Urothelium cell line (cell line): ENCODE measurements around the gene NACC2.
A peak's percentile ranks its signal among the peaks of the same experiment; 100 is the strongest.

ENCODE experiments used
- DNase-seq: peaks from one replicate; pipeline ENCODE4 v3.0.0; 2011; ENCODE audit warnings: low spot score, mixed read lengths
- FAIRE-seq: peaks from 2 replicates; lab custom pipeline; 2011; peaks lifted over from hg19 to GRCh38; lab: Jason Lieb, UNC

The NACC2 gene

GRCh38 chr9:136015656-136016571 is 79.2 kb downstream of the NACC2 start:
- no peak for DNase-seq
- FAIRE-seq, result no peak

DNA sequence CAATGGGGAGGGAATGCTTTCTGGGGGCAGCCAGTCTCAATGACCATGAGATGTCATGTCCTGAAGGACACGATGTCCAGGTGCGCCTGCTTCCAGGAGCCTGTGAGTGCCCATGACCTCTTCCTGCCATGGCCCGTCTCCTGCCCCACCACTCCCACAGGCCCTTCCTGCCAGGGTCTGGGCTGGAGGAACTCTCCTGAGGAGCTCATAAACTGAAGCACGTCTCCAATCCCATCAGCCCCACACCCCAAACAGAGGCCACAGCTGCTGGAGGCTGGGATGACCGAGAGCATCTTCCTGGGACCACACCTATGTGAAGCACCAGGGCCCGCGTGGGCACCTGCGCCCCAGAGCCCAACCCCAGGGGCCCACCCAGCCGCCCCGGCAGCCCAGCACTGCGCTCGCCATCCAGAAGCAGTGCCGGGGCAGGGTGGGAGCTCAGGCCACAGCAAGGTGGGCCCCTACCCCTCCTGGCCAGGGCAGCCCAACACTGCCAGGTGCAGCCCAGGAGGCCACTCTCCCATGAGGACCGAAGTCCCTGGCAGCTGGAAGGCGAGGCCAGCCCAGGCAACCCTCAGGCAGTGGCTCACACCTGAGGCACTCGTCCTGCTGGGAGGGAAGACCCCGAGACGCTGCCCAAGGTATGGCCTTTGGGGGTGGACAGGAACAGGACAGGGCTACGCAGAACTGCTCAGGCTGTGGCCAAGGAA is 80.0 kb downstream of the NACC2 start:
- FAIRE-seq (no peak), DNase-seq (no peak)

- no peak for FAIRE-seq
Observed at GRCh38 chr9:136014147-136014923, 80.8 kb downstream of the NACC2 start.

GRCh38 chr9:136013524-136014034 is 81.5 kb downstream of the NACC2 start:
- FAIRE-seq (no peak), DNase-seq (no peak)

More at GRCh38 chr9:136014147-136014923, 80.8 kb downstream of the NACC2 start:
- no peak for DNase-seq

DNA sequence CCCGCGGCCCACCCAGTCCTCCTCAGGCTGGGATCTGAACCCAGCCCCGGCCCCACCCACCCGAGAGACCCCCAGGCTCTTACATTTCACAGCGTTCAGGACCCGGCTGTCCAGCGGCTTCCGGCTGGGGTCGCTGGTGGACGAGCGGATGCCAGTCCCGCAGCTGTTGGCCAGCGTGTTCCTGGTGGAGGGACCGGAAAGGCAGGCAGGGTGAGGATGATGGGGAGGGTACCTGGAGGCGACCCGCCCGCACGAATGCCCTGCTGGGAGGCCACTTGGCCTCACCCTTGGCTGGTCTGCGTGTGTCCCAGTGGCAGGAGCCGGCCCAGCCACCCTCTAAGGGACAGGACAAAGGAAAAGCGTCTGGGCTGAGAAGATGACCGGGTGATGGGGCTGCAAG is 82.0 kb downstream of the NACC2 start:
- no peak for FAIRE-seq
- no peak for DNase-seq

GRCh38 chr9:136012651-136013050 is 82.4 kb downstream of the NACC2 start:
- DNase-seq (no peak), FAIRE-seq (no peak)

GRCh38 chr9:136011703-136012496 is 83.2 kb downstream of the NACC2 start:
- FAIRE-seq, result no peak
- DNase-seq, result no peak

- FAIRE-seq, result no peak
- no peak for DNase-seq
Observed at GRCh38 chr9:136011376-136011702, 83.8 kb downstream of the NACC2 start.

- no peak for FAIRE-seq
- DNase-seq, result no peak
Observed at GRCh38 chr9:136010615-136011361, 84.3 kb downstream of the NACC2 start.

GRCh38 chr9:136010176-136010575 is 84.9 kb downstream of the NACC2 start:
- FAIRE-seq (no peak), DNase-seq (no peak)

GRCh38 chr9:136009516-136009915 is 85.6 kb downstream of the NACC2 start:
- FAIRE-seq (no peak), DNase-seq (no peak)

DNA sequence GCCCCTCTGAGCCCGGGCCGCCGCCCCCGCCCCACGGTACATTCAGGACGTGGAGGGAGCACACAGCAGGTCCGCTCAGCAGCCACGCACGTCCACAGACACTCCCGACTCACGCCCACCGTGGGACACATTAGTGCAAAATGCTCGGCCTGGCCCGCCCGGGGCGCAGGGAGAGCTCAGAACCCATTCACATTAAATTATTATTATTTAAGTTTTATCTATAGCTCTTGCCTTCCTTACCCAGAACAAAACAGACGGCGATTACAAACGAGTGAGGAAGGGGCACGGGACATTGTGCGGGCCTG is 86.4 kb downstream of the NACC2 start:
- FAIRE-seq, result no peak
- no peak for DNase-seq

GRCh38 chr9:136007934-136008692 is 87.0 kb downstream of the NACC2 start:
- DNase-seq (peak; percentile 36), FAIRE-seq (no peak)

DNA sequence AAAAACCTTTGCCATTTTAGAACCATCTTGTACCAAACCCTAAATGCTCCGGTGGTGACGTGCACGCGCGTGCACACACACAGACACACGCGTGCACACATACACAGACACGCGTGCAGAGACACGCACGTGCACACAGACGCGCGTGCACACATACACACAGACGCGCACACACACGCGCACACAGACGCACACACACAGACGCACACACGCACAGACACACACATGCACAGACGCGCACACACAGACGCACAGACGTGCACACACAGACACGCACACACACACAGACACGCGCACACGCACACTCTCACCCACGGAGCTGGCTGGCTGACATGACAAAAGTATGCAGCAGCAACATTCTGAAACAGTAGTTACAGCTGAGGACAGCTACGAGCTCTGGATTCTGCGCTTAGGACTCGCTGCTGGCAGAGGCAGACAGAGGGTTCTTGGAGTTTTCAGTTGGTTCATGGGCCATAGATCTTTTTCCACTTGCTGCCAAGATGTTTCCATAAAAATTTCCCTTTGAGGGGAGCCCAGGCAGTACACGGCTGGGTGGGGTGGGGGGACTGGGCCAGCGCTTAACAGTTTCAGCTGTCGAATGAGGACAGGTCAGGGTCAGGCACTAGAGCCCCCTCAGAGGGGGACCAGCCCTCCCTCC is 87.7 kb downstream of the NACC2 start:
- FAIRE-seq, result no peak

GRCh38 chr9:136006169-136006568 is 88.9 kb downstream of the NACC2 start:
- no peak for DNase-seq
- no peak for FAIRE-seq

More for the DNA sequence above, 87.7 kb downstream of the NACC2 start:
- DNase-seq, result no peak

GRCh38 chr9:136004712-136005111 is 90.4 kb downstream of the NACC2 start:
- FAIRE-seq, result no peak
- DNase-seq, result no peak

DNA sequence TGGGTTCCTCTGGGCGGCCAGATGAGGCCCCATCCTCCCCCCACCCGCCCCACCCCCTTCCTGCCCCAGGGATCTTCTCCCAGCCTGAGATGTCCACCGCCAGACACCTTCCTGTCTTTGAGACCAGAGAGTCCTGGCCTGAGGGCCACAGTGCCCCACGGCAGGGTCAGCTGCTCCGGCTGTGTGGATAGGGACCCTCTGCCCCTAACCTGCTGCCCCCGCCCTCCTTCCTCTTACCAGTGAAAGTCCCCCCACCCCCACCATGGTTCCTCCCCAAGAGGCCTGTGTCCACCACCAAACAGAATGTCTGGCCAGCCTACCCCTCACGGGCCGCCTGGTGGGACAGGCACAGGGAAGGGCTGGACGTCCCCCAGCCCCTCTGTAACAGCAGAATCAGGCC is 90.9 kb downstream of the NACC2 start:
- DNase-seq (no peak), FAIRE-seq (no peak)

GRCh38 chr9:136003411-136004218 is 91.5 kb downstream of the NACC2 start:
- DNase-seq (no peak), FAIRE-seq (no peak)
